Superior temporal gyrus (tissue), 1 donor: Measurements from ENCODE around the gene HIGD1B.

ENCODE experiments used
- DNase-seq: peaks from one replicate; pipeline ENCODE4 v3.0.0-alpha.2; 2016; ENCODE audit errors: extremely low spot score

The HIGD1B gene

DNA sequence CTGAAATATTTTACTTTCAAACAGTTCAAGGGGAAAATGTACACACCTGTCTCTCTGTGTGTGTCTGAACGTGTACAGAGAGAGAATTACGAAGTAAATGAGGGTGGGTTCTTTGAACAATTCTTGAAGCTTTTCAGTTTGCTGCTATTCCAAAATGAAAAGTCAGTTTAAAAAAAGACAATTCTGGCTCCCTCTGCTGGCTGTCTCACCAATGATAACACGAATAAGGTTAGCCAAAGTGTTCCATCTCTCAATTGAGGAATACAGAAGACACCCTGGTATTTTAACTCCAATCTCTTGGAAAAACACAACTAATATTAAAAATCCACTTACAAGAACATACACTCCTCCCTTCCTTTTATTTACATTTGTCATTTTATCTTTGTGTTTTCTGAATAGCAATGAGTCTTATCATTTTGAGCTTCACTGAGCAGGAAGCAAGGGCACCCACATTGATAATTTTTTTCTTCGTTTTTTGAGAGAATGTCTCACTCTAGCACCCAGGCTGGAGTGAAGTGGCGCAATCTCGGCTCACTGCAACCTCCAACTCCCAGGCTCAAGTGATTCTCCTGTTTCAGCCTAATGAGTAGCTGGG is 31.0 kb downstream of the HIGD1B start:
- peak; percentile 81 for DNase-seq

DNA sequence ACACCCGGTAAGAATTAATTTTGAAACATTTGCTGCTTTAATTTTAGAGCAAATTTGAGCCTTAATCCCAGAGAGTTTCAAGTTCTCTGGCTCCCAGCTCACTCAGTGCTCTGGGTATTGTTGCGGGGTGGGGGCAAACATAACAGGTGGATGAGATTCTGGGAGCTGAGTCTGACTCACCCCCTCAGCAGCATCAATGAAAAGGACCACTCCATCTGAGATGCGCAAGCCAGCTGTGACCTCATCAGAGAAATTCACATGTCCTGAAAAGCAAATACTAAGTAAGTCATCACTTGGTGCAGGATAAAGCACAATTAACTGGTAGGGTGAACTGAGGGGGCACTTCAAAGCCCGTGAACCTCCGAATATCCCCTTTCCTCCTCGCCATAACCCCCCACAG is 31.7 kb downstream of the HIGD1B start:
- no peak for DNase-seq

DNA sequence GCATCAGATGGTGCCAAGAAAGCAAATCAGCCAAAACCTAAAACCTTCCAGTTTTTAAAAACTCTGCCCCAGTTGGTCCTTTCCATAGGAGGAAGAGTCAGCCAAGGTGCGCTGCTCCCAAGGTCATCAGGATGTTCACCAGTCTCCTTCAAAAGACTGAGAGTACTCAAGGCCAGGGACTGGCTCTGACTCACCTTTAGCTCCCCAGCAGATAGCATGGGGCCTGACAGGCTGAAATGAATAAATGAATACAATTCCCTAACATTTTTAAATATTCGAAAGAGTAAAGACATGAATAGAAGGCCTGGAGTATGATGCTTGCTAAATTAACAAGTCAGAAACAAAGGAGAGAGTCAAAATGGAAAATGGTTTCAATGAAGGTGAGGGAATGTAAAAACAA is 32.4 kb downstream of the HIGD1B start:
- no peak for DNase-seq

DNA sequence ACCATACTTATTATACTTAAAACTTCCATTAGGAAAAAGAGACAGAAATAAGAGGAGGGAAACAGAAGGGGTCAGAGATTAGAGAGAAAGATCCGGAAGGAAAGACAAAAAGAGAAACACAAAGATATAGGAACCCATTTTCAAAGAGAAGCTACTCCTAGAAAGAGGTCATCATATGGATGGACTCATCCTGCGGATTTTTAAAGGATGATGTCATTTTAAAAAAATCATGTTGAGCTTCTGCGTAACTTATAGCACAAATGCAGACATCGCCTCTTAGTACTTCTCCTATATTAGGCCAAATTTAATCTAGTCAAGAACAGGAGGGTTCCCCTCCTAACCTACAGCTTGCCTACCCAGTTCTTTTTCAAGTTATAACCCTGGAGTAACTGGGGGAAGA is 33.5 kb downstream of the HIGD1B start:
- DNase-seq = no peak

DNA sequence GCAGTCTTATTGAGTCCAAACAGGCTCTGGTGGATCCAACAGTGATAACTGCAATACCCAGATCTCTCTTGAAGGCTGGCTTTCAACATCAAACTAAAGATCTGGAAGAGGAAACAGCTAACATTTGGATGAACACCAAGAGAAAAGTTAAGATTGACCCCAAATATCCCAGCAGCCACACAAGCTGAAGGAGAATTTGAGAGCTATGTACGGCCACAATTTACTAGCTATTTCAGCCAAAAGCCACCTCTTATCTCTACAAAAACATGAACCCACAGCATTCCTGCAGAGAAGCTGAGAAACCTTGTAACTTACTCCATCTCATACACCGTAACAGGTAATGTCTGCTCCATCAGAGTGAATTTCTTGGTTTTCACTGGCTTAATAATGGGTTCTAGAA is 37.3 kb downstream of the HIGD1B start:
- no peak for DNase-seq

DNA sequence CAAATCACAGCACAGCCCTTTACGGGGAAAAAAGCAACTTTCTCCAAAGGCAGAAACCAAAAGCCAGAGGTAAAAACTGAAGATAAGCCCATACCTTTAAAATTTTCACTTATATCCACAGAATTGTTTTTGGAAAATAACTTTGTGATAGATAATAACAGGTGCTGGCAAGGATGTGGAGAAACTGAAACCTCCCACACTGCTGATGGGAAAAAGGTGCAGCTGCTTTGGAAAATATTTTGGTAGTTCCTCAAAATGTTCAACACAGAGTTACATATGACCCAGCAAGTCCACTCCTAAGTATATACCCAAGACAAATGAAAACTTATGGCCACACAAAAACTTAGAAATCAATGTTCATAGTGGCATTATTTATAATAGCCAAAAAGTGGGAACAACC is 39.3 kb downstream of the HIGD1B start:
- no peak for DNase-seq

DNA sequence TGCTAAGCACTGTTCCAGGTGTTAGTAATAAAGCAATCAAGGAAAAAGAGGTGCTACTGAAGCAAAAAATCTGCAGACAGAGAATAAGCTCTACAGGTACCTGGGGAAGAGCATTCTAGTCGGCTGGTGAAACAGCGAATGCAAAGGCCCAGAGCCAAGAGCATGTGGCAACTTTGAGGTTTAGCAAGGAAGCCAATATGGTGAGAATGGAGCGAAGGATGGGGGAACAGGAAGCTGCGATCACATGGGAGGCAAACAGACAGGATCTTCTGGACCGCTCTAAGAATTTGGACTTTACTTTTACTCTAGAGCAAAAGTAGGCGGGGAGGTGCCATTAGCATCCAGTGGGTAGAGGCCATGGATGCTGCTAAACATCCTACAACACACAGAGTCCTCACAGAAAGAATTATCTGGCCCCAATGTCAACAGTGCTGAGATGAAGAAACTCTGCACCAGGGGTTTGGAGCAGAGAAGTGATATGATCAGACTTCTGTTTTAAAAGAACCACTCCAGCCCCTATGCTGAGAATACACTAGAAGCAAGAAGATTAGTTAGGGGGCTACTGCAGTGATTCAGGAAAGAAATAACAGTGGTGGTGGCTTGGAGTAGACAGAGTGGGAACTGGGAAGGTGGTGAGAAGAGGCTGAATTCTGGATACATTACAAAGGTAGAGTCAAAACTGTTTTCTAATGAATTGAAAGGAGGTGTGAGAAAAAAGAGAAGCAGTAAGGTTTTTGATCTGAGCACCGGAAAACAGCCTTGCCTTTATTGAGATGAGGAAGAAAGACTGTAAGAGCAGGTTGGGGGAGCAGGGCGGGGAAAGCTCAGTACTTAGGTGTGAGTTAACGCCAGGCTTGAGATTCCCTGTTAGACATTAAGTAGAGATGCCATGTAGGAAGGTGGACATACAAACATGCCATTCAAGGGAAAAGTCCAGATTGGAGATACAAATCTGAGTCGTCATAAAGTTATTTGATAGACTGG is 40.6 kb downstream of the HIGD1B start:
- DNase-seq = no peak

DNA sequence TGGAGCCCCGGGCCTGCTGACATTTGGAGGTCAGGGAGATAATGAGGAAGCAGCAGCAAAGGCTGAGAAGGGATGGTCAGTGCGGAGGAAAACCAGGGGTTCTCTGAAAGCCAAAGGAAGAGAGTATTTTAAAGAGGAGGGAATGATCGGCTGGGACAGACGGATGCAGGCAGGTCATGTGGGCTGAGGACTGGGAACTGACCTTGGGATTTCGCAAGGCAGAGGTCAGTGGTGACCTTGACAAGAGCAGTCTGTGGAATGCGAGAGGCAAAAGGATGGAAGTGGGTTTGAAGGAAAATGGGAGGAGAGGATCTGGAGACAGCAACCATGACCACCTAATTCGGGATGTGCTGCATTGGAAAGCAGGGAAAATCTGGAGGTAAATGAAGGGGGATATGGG is 41.3 kb downstream of the HIGD1B start:
- no peak for DNase-seq

DNA sequence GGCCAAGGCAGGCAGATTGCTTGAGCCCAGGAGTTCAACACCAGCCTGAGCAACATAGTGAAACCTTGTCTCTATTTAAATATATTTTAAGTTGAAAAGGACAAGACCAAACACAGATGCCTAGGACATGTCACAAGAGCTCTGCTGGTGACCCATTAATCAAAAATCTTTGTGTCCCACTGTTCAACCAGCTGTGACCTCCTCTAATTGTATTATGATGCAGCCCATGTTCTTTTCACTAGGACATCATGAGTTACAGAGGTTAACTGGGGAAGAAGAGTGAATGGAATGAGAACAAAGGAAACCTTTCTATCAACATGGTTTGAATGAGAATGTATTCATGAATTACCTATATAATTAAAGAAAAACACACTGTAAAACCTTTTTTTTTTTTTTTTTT is 44.6 kb downstream of the HIGD1B start:
- DNase-seq = no peak

DNA sequence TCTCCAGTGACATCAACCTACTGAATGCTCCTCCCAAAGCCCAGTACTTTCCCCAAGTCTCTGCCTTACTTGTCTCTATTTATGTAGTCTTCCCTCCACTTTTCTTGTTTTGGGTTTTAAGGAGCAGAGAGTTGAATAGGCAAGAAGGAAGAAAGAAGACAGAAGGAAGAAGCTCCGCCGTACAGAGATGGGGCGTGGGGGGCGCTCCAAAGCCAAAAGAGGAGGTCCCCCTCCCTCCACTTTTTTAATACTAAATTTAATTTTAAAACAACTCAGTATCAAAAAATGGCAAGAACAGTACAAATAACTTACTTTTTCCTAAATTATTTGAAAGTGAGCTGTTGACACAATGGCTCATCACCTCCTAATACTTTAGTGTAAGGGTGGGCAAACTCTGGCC is 47.0 kb downstream of the HIGD1B start:
- DNase-seq = no peak

DNA sequence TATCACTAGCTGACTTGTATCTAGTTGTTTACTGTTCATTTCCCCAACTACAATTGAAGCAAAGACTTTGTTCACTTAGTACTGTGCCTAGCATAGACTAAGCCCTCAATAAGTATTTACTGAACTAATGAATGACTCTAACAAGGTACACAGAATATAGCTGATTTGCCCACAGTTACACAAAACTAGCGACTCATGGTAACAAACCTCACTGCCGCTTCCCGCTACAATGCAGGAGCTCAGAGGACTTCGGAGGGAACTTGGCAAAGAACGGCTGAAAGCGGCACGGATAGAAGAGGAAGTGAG is 51.0 kb downstream of the HIGD1B start:
- no peak for DNase-seq

DNA sequence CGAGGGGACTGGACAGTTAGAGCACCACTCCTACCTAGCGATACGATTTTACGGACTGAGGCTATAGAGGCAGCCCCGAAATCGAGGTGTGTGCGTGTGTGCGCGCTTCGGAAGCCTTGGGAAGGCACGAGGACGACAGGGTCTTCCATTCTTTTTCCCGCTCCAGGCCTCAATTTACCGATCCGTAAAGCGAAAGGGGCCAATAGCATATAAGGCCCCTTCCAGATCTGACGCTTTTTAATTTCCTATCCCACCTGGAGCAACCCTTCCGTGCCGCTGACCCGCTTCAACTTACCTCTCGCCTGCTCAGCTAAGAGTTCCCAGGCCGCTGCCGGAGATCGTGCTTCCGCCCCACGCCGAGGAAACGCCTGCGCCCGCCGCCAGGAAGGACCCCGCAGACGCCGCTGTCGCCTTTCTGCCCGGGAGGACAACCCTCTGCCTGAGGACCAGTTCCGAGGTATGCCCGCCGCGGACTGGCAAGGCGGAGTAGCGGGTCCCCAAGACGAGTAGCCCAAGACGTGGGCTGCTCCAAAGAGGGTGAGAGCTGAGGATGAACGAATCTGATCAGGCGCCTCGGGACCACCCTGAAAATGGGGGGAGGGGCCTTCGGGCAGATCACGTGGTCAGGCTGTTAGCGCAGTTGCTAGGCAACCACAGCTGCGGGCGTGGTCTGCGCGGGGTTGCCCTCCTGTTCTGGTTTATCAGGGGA is 51.5 kb downstream of the HIGD1B start, which contains the start of gene EFTUD2:
TSS of gene EFTUD2 (minus strand) at position 372 of the 709 bp plus-strand sequence. CDS start 4,924 bp downstream, outside the sequence.
- DNase-seq = peak; percentile 92
